ENCODE results near the gene OCIAD1.

GRCh38 chr4:48791313-48791712 is 39.6 kb upstream of the OCIAD1 start:
- TF ChIP-seq CTCF (IDR thresholded peaks at IDR 0.05) (no peak), POLR2AphosphoS5 (IDR thresholded peaks at IDR 0.05; ENCODE audit: low read depth, low read length) (no peak), REST (IDR thresholded peaks at IDR 0.05; ENCODE audit: insufficient read depth in 1 of 2, low read depth in 2 of 2, low read length in 1 of 2) (no peak), TCF7L2 (IDR thresholded peaks at IDR 0.05; ENCODE audit: low read depth, low read length) (no peak), SIN3A (IDR thresholded peaks at IDR 0.05; ENCODE audit: borderline replicate concordance, insufficient read depth, low read depth, low read length) (no peak)
